CD4-positive, alpha-beta T cell treated with Interleukin-15 for 4 hours (primary cell): Measurements from ENCODE around the gene TMEM269.

Experiments
- DNase-seq: peaks from one replicate; pipeline ENCODE4 v3.0.0-alpha.2; 2020; ENCODE audit warnings: low spot score

TMEM269 gene

GRCh38 chr1:42849944-42850343, 65.2 kb downstream of the TMEM269 start:
- no peak for DNase-seq
